Mesenchymal stem cell (in vitro differentiated cells and primary cell): Measurements from ENCODE around the gene CAPN2.

Experiments
- DNase-seq: peaks from one replicate; pipeline ENCODE4 v3.0.0-alpha.2; 2013
- H2AFZ ChIP-seq: one replicate; pipeline ENCODE4 v1.6.1; 2013; ENCODE audit warnings: low read depth, mild to moderate bottlenecking, control low read depth, inconsistent platforms, low read length, moderate library complexity
- H2AK5ac ChIP-seq: 2 replicates; pipeline ENCODE4 v1.6.1; 2013; ENCODE audit warnings: low read length, moderate library complexity, mild to moderate bottlenecking, inconsistent platforms; ENCODE audit not compliant: severe bottlenecking
- H2BK120ac ChIP-seq: one replicate; pipeline ENCODE4 v1.6.1; 2013; ENCODE audit warnings: low read depth, mild to moderate bottlenecking, inconsistent platforms, low read length, moderate library complexity
- H2BK12ac ChIP-seq, 2 experiments: one replicate each; pipeline ENCODE4 v1.6.1; 2013; ENCODE audit warnings: inconsistent platforms in 2 of 2, low read length in 2 of 2, mild to moderate bottlenecking in 2 of 2, moderate library complexity in 2 of 2, control low read depth in 1 of 2
- H2BK15ac ChIP-seq: one replicate; pipeline ENCODE4 v1.6.1; 2013; ENCODE audit warnings: mild to moderate bottlenecking, low read depth, inconsistent platforms; ENCODE audit not compliant: poor library complexity, severe bottlenecking
- H2BK5ac ChIP-seq: 2 replicates; pipeline ENCODE4 v1.6.1; 2013; ENCODE audit warnings: low read depth, mild to moderate bottlenecking, low read length, control low read depth, inconsistent platforms; ENCODE audit not compliant: poor library complexity, severe bottlenecking
- H3K14ac ChIP-seq, 2 experiments: one replicate each; pipeline ENCODE4 v1.6.1; 2013; ENCODE audit warnings: inconsistent platforms in 2 of 2, low read length in 2 of 2, control low read depth in 1 of 2, mild to moderate bottlenecking in 1 of 2, moderate library complexity in 1 of 2
- H3K18ac ChIP-seq, 2 experiments: one replicate each; pipeline ENCODE4 v1.6.1; 2013; ENCODE audit warnings: inconsistent platforms in 2 of 2, low read length in 2 of 2, control low read depth in 1 of 2, low read depth in 1 of 2, mild to moderate bottlenecking in 1 of 2
- H3K23ac ChIP-seq, 2 experiments: one replicate each; pipeline ENCODE4 v1.6.1; 2013; ENCODE audit warnings: inconsistent platforms in 2 of 2, low read length in 2 of 2, mild to moderate bottlenecking in 2 of 2, moderate library complexity in 2 of 2, control low read depth in 1 of 2
- H3K27ac ChIP-seq: 2 replicates; pipeline ENCODE4 v1.5.1; 2013; ENCODE audit warnings: mild to moderate bottlenecking, moderate library complexity, low read length, control low read depth, inconsistent platforms; ENCODE audit not compliant: poor library complexity, severe bottlenecking
- H3K27me3 ChIP-seq, 2 experiments: 2 replicates each; pipeline versions ENCODE4 v1.6.1 to v1.7.0; 2013; ENCODE audit warnings: low read length in 2 of 2, mild to moderate bottlenecking in 2 of 2, moderate library complexity in 2 of 2, control low read depth in 1 of 2, inconsistent platforms in 1 of 2; ENCODE audit not compliant: control insufficient read depth in 1 of 2, insufficient read depth in 1 of 2
- H3K36me3 ChIP-seq, 2 experiments: 2 replicates each; pipeline versions ENCODE4 v1.6.1 to v1.7.0; 2013; ENCODE audit warnings: low read length in 2 of 2, control low read depth in 1 of 2, inconsistent platforms in 1 of 2, low read depth in 1 of 2, mild to moderate bottlenecking in 1 of 2; ENCODE audit not compliant: insufficient read depth in 2 of 2, control insufficient read depth in 1 of 2
- H3K4ac ChIP-seq, 2 experiments: one replicate each; pipeline ENCODE4 v1.6.1; 2013; ENCODE audit warnings: inconsistent platforms in 2 of 2, low read length in 2 of 2, mild to moderate bottlenecking in 2 of 2, moderate library complexity in 2 of 2, control low read depth in 1 of 2, low read depth in 1 of 2
- H3K4me1 ChIP-seq: 2 replicates; pipeline ENCODE4 v1.6.1; 2013; ENCODE audit warnings: low read depth, low read length, control low read depth; ENCODE audit not compliant: control insufficient read depth, insufficient read depth
- H3K4me2 ChIP-seq: 2 replicates; pipeline ENCODE4 v1.6.1; 2013; ENCODE audit warnings: low read length, mild to moderate bottlenecking, inconsistent platforms; ENCODE audit not compliant: poor library complexity, severe bottlenecking
- H3K4me3 ChIP-seq, 2 experiments: 2 replicates each; pipeline versions ENCODE4 v1.5.1 to v1.7.0; 2013; ENCODE audit warnings: low read length in 2 of 2, mild to moderate bottlenecking in 2 of 2, control low read depth in 1 of 2, low read depth in 1 of 2; ENCODE audit not compliant: insufficient read depth in 1 of 2
- H3K79me1 ChIP-seq: replicated peaks from 2 replicates; pipeline ENCODE4 v1.6.1; 2013; ENCODE audit warnings: mild to moderate bottlenecking, control low read depth, low read length, inconsistent platforms; ENCODE audit not compliant: poor library complexity, severe bottlenecking
- H3K9ac ChIP-seq: 2 replicates; pipeline ENCODE4 v1.7.0; 2013; ENCODE audit warnings: mild to moderate bottlenecking, low read length, moderate library complexity
- H3K9me3 ChIP-seq: 2 replicates; pipeline ENCODE4 v1.7.0; 2013; ENCODE audit warnings: mild to moderate bottlenecking, low read length; ENCODE audit not compliant: control insufficient read depth
- H4K8ac ChIP-seq: one replicate; pipeline ENCODE4 v1.6.1; 2013; ENCODE audit warnings: inconsistent platforms, mild to moderate bottlenecking, low read length, moderate library complexity
- H4K91ac ChIP-seq: one replicate; pipeline ENCODE4 v1.6.1; 2013; ENCODE audit warnings: mild to moderate bottlenecking, low read length, inconsistent platforms
- WGBS: methylation state at CpG from one replicate; pipeline ENCODE4 v1.1.7; 2013; ENCODE audit warnings: mixed read lengths; 5-methylcytosine and 5-hydroxymethylcytosine counted together

The CAPN2 gene

DNA sequence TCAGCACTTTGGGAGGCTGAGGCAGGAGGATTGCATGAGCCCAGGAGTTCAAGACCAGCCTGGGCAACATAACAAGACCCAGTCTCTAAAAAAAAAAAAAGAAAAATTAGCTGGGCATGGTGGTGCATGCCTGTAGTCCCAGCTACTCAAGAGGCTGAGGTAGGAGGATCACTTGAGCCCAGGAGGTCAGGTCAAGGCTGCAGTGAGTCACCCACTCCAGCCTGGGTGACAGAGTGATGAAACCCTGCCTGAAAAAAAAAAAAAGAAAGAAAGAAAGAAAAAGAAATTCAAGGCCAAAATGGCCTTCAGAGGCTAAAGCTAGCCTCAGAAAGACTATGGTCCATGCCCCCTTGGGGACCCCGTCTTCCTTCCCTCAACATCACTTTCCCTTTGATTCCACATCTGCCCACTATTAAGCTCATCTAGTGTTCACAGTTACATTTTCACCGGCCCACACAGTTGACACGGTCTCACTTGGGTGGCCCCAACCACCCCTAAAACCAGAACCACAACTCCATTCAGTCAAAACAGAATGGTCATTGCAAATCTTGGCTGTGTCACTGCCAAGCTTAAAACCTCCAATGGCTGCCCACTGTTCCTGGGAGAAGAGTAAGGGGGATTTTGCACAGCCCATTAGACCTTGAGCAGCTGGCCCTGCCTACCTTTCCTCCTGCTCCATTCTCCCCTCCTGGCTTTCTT lies 44.7 kb upstream of the CAPN2 start:
- WGBS = 85% methylated on average over 3 of the region's 3 CpGs
- Histone ChIP-seq H4K8ac (no peak overlapping the region), H3K4me2 (no peak overlapping the region), H3K18ac (no peak overlapping the region), H3K9me3 (no peaks in the 10 kb centered on the region), H2BK120ac (no peak overlapping the region), H3K4me3 (no peak overlapping the region), H2AK5ac (no peak overlapping the region), H3K14ac (no peak overlapping the region), H2BK15ac (no peak overlapping the region), H3K9ac (no peak overlapping the region), H3K4ac (no peak overlapping the region), H2BK5ac (no peak overlapping the region), H2BK12ac (no peak overlapping the region), H3K36me3 (no peaks in the 10 kb centered on the region), H2AFZ (no peak overlapping the region), H3K27ac (no peak overlapping the region), H3K27me3 (peaks cover 17 to 40% of the 10 kb centered on the region in 2 experiments), H4K91ac (no peak overlapping the region), H3K4me1 (no peaks in the 10 kb centered on the region), H3K23ac (no peak overlapping the region), H3K79me1 (no peaks in the 10 kb centered on the region)
- DNase-seq = peak; percentile 11

DNA sequence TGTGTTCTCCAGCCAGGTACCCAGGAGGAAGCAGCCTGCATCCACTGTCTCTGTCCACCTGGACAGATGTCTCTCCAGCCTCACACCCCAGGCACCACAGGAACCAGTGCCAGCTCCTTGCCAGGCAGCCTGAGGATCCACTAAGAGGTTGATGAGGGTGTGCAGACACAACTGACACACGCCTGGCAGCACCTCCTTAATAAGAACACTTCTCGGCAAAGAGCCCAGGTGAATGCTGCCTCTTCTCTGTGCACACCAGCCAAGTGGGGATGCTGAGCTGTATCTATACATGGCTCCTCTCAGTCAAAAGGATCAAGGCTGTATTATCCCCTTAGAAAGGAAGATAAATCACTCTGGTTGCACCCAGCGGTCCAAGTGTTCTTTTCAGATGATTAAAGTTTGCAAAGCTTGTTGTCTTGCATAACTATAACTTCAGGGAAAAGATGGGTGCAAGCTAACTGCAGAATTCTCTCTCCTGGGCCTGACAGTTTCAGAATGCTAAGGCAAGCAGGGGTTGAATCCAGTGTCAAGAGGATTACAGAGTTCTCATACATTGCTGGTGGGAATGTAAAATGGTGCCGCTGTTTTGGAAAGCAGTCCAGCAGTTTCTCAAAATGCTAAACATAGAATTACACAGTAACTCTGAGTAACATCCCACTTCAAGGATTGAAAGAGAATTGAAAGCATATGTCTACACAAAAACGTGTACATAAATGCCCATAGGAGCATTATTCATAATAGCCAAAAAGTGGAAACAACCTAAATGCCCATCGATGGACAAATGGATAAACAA lies 43.1 kb upstream of the CAPN2 start:
- H4K91ac ChIP-seq = no peak overlapping the region

DNA sequence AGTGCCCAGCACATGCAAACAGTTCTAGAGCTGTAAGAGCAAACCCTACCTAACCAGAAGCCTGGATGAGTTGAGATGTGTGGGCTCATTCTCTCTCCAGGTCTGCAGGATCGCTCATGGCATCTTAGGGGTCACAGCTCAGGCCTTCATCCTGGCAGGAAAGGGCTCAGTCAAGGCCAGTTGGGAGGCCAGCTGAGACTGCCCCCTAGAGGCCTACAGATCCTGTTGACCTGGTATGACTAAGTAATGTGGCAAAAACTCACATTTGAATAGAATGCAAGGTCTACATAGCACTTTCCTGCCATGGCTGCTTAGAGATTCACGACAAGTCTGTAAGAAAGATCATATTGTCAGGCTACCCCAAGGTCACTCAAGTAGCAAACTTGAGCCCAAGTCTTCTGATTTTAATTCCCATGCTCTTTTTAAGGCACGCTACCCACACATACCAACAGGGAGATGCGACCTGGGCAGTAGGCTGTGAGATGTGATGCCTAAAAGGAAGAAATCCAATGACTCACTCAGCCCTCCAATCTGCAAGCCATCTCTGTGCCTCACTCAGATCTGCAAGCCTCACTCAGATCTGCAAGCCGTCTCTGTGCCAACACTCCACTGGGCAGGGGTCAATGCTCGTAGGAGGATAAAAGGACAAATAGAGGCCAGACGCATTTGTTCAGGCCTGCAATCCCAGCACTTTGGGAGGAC lies 41.7 kb upstream of the CAPN2 start:
- peaks cover 0 to 22% of the 10 kb centered on the region in 2 experiments for H3K27me3 ChIP-seq
- H2BK15ac ChIP-seq = no peak overlapping the region
- H3K27ac ChIP-seq = no peak overlapping the region
- peaks cover 6% of the 10 kb centered on the region for H3K9me3 ChIP-seq
- no peak overlapping the region for H2AK5ac ChIP-seq
- no peak overlapping the region for H3K4me2 ChIP-seq
- no peak overlapping the region for H2AFZ ChIP-seq
- H3K23ac ChIP-seq = no peak overlapping the region
- no peak overlapping the region for H4K91ac ChIP-seq
- no peak overlapping the region for H3K18ac ChIP-seq
- no peak overlapping the region for H2BK120ac ChIP-seq
- no peak overlapping the region for H4K8ac ChIP-seq
- H3K36me3 ChIP-seq = no peaks in the 10 kb centered on the region
- no peak overlapping the region for H2BK5ac ChIP-seq
- H3K4me1 ChIP-seq = no peaks in the 10 kb centered on the region
- no peak overlapping the region for H3K4me3 ChIP-seq
- no peak overlapping the region for H3K14ac ChIP-seq
- no peak overlapping the region for H3K4ac ChIP-seq
- H3K9ac ChIP-seq = no peak overlapping the region
- H3K79me1 ChIP-seq = no peaks in the 10 kb centered on the region
- DNase-seq = peak; percentile 9
- no peak overlapping the region for H2BK12ac ChIP-seq
- WGBS = 61% methylated on average over 7 of the region's 7 CpGs

More for the DNA sequence above, 43.1 kb upstream of the CAPN2 start:
- Histone ChIP-seq H4K8ac (no peak overlapping the region), H2BK12ac (no peak overlapping the region), H2BK5ac (no peak overlapping the region), H3K4ac (no peak overlapping the region), H3K23ac (no peak overlapping the region), H2BK15ac (no peak overlapping the region), H3K14ac (no peak overlapping the region), H3K18ac (no peak overlapping the region), H2AFZ (no peak overlapping the region), H3K36me3 (no peaks in the 10 kb centered on the region), H3K4me2 (no peak overlapping the region), H3K9ac (no peak overlapping the region), H3K79me1 (no peaks in the 10 kb centered on the region), H3K4me1 (no peaks in the 10 kb centered on the region), H2BK120ac (no peak overlapping the region), H3K27me3 (peaks cover 1 to 26% of the 10 kb centered on the region in 2 experiments), H3K9me3 (peaks cover under 1% of the 10 kb centered on the region), H2AK5ac (no peak overlapping the region), H3K4me3 (peak overlapping the region in 1 of 2 experiments; percentile 11), H3K27ac (no peak overlapping the region)
- no peak for DNase-seq
- 86% methylated on average over 4 of the region's 6 CpGs for WGBS
